HG03064 (cell line): ENCODE measurements around the gene TXNRD2.
"Not testable (repeated sequence)": the region's sequence is repeated elsewhere in the genome, so short reads cannot be mapped to it uniquely, and the experiment has no call there.

ENCODE experiments used
- ATAC-seq: cut with Tn5 transposase; IDR thresholded peaks from one replicate; pipeline ENCODE4 v1.9.1; 2021; ENCODE audit warnings: low read depth; ENCODE audit not compliant: unreplicated experiment

TXNRD2 gene

GRCh38 chr22:19928207-19928606, 13.4 kb downstream of the TXNRD2 start:
- no peak for ATAC-seq

GRCh38 chr22:19927696-19928095, 13.9 kb downstream of the TXNRD2 start:
- no peak for ATAC-seq

GRCh38 chr22:19926028-19926427, 15.6 kb downstream of the TXNRD2 start:
- ATAC-seq, result not testable (repeated sequence)

DNA sequence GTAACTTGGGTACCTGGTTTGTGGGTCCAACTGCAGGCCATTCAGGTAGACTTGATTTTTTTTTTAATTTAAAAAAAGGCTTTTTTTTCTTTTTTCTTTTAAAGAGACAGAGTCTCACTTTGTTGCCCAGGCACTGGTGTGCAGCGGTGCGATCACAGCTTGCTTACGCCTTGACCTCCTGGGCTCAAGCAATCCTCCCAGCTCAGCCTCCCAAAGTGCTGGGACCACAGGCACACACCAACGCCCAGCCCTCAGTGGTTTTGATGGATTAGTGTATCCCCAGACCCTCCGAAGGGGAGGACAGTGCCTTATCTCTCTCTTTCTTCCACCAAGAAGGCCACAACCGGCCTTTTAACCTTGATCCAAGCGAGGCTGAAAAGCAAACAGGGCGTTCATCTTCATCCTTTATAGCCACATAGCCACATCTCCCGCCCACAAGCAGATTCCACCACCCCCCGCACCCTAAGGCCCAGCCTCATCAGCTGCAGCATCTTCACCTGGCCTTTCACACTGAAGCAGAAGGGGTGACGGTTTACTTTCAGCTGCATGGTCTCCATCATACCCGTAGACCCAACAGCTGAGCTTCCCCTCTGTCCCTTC, 17.6 kb downstream of the TXNRD2 start:
- ATAC-seq, result no peak

- ATAC-seq, result no peak
Measured at GRCh38 chr22:19921544-19922081, 20.0 kb downstream of the TXNRD2 start.

- ATAC-seq, result no peak
Measured at GRCh38 chr22:19919701-19920363, 21.8 kb downstream of the TXNRD2 start.

DNA sequence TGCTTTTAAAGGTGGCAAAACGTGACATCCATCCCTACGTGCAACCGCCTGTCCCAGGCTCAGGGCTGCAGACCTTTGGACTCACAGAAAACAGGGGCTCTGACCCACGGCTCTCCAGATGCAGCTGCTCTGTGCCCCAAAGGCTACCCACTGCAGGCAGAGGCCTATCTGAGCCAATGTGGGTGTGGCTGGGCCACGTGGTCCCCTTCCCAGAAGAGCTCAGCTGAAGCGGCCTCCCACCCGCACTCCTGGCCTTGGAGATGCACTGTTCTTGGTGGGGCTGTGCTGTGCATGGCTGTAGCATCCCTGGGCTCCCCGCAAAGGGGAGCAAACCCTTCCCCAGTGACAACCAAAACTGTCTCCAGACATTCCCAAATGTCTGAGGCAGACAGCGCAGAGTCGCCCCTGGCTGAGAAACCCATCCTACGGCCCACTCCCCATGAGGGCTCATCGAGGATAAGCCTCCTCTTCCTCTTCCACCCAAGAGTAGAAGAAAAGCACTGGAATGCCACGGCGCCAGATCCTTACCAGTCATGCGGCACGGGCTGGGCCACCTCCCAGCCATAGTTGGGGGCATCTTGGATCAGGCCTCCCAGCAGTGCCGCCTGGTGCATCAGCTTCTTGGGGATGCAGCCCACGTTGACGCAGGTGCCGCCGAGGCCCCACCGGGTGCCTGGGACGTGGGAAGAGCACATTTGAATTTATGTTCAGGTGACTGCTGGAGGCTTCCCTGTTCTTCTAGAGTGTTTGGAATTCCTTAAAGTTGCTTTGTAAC, 23.1 kb downstream of the TXNRD2 start:
- no peak for ATAC-seq

DNA sequence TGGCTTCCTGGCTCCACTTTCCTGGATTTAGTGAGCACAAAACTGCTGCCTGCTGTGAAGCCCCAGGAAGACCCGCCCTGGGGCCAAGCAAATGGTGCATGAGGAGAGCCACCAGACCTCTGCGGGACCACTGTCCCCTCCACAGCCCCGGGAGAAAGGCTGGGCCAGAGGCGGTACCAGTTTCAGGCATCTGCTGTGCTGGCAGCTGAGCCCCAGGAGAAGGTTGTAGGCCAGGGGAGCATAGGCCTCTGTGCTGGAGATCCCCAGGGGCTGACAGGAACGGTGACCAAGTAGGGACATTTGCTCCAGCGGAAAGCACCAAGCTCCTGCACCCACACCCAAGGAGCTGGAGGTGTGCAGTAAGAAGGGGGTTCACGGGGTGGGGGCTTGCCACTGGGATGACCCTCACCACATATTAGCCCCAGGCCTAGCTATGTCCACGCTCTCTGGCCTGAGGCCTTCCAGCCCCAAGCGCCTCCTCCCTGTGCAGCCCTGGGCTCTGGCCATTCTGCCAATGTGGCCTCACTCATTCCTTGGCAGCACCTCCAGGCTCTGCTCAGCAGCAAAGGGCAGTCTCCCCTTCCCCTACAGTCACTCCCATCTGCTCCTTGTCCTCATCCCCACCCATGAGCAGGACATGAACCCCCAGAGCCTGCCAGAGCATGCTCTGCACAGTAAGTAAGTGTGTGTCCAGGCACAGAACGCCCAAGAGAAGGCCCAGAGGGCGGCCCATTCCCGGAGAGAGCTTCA, 24.1 kb downstream of the TXNRD2 start:
- ATAC-seq, result no peak

DNA sequence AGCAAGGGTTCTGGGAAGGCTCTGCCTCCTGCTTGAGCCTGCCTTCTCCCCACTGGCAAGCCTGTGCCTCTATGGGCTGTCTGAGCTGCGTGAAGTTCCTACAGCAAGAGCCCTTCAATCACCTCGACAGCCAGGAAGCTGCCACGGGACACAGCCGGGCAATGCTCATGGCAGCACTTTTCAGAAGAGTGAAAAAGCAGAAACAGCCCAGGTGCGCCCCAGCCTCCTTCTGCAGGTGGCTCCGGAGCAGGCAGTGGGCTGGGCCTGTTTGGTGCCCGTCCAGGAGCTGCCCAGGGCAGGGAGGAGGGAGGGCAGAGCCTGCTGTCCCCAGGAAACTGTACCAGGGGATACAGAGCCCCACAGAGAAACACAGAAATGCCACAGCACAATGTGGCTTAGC, 24.7 kb downstream of the TXNRD2 start:
- ATAC-seq, result no peak

DNA sequence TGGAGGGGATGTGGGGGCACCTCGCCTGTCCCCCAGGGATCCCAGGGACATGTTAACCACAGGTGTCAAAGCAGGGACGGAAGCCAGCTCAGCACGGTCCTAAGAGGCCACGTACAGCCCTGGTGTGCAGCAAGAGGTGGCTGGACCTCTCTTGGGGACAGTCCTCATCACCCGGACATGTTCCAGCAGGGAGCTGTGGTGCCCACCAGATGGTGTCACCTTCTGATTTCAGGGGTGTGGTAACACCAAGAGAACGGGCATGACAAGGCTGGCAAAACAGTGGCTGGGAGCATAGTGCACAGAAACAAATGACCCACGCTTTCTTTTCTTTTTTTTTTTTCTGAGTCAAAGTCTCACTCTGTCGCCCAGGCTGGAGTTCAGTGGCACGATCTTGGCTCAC, 25.6 kb downstream of the TXNRD2 start:
- ATAC-seq, result no peak

DNA sequence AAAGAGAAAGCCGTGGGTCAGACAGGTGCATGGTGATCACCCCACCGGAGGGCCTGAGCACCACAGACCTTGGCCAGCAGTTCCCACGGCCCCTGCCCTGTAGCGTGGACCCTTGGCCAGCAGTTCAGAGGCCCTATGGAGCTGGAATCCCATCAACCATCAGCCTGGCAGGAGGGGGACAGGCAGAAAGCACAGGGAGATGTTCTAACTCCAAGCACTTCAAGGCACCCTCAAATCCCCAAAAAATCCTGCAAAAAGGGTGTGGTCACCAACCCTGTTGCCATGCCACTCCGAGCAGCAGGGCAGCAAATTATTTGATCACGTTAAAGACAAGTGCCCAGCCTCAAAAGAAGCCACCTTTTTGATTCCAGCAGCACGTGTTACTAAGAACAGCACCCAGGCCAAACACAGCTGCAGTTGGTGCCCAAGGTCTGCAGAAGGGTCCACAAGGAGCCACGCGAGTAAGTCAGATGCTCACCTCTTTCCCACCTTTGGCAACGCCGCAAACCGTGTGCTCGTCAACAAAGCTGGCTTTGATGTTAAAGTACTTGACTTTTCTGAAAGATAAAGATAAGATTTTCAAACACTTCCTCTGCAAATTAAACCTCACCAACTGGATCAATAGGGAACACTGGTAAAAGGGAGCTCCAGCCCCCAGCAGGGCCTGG, 26.2 kb downstream of the TXNRD2 start:
- no peak for ATAC-seq

DNA sequence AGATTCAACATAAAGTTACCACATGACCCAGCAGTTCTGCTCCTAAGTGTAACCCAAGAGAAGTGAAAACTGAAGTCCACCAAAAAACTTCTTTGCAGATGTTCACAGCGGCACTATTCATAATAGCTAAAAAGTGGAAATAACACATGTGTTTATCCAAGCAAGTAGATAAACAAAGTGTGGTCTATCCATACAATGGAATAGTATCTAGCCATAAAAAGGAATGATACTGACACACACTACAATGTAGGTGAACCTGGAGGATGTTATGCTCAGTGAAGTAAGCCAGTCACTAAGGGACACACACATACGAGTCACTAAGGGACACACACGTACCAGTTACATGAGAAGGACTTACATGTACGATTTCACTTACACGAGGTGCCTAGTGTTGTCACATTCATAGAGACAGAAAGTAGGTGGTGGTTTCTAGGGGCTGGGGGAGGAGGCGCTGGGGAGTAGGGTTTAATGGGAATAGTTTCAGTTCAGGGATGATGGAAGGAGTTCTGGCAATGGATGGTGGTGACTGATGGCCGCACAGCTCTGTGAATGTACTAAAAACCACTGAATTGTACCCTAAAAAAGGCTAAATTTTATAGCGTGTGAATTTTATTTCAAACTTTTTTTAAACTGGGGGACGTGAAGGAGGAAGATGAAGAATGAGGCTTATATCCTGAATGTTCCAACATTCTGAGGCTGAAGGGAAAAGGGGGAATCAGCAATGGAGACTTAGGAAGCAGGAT, 27.2 kb downstream of the TXNRD2 start:
- no peak for ATAC-seq

DNA sequence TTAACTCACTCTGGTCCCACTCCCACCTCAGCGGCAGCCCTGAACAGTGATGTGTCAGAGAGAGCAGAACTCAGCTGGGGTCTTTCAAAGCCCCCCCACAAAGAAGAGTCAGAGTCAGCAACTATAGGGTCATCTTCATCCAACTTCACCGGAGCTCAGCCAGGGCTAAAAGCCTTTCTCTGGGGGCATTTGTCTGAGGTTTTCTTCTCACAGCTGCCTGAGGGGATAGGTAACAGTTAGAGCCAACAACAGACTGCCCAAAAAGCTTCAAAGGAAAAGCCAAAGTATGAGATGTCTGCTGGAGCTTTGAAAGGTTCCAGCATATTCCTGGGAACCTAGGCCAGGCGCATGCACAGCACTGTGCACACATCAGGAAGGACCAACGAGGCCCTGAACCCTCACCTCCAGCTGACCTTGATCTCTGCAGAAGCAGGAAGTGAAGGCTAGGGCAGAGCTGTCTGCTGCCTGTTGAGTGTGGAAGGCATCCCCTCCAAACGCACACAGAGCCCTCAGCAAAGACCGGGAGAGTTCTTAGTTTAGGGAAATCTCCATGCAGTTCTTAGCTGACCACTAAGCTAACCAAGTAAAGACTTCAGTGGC, 28.2 kb downstream of the TXNRD2 start:
- ATAC-seq, result no peak

- ATAC-seq, result no peak
Measured at GRCh38 chr22:19912271-19912999, 29.2 kb downstream of the TXNRD2 start.

DNA sequence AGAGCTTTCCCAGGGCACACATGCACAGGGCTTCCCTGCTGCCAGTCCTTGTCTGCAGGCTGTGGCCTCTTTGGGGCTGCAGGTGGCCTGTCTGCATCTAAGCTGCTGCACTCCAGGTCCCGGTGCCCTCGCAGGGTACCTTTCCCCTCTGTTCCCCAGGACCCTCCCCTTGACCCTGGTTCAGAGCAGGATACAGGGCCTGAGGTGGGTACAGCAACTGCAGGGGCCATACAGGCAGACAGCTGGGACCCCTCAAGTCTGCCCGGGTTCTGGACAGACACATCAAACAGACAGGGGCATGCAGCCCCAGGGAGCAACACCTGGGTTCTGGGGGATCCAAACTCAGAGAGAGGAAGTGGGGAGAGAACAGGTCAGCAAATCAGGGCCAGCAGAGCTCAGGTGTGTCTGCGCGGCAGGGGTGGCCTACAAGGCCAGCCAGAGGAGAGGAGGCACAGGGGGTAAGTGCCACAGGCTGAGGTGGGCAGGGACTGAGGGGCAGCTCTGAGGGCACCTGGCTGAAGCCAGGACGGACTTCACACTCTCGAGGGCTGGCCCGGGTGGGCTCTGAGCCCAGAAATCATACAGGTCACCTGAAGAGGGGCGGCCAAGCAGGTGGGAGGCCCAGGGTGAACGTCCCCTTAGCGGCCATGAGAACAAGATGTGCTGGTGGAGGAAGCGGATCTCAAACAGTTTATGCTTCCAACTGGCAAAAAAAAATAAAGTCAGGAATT, 29.9 kb downstream of the TXNRD2 start:
- no peak for ATAC-seq

- no peak for ATAC-seq
Measured at GRCh38 chr22:19910180-19910744, 31.4 kb downstream of the TXNRD2 start.

DNA sequence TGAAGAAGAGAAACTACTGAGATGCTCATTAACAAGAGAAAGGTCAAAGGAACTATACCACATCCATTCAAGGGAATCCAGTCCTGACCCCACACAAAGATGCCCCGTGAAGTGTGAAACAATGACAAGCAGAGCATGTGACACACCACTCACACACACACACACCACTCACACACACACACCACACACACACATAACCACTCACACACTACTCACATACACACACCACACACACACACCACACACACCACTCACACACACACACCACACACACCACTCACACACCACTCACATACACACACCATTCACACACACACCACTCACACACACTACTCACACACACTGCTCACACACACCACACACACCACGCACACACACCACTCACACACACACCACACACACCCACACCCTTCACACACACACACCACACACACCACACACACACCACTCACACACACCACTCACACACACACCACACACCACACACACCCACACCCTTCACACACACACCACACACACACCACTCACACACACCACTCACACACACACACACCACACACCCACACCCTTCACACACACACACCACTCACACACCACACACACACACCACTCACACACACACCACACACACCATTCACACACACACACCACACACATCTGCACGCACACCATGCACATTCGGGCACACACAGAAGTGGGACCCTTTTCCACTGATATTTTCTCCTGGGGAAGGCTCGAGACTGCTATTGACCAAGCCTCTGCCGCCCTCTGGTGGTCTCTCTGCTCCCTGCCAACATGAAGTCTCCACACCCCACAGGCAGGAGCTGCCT, 32.1 kb downstream of the TXNRD2 start:
- no peak for ATAC-seq
